Esophagus squamous epithelium (tissue), 4 donors: ENCODE results near the gene CCL18.

Source experiments
- CTCF ChIP-seq, 6 experiments: fragments of 450-650 bp in 4 of 6; fragments of 200-600 bp in 2 of 6; sonication (generic) in 2 of 6; IDR thresholded peaks; one replicate each; pipeline ENCODE4 v1.5.1; 2016 to 2019; ENCODE audit warnings: antibody characterized with exemption in 6 of 6, mild to moderate bottlenecking in 4 of 6, moderate library complexity in 4 of 6
- POLR2A ChIP-seq, 4 donors: fragments of 450-650 bp; IDR thresholded peaks; one replicate each; pipeline ENCODE4 v1.6.1; 2017; ENCODE audit warnings: antibody characterized with exemption in 4 of 4, mild to moderate bottlenecking in 4 of 4, moderate library complexity in 3 of 4

GRCh38 chr17:36074365-36074764, 10.3 kb downstream of the CCL18 start:
- no peak for TF ChIP-seq CTCF (IDR thresholded peaks at IDR 0.05)
- no peak for TF ChIP-seq POLR2A (IDR thresholded peaks at IDR 0.05)
